HepG2 (cell line): Measurements from ENCODE around the gene NOMO2. TPM values are rescaled to one million over a fixed set of nuclear protein-coding genes. Genes with fewer than 3 reads are reported as not detected.

Experiments
- BCL6 ChIP-seq: IDR thresholded peaks from 2 replicates; pipeline ENCODE4 v1.6.1; 2016; ENCODE audit warnings: missing genetic modification reagents, missing compliant biosample characterization
- FOXA3 ChIP-seq: IDR thresholded peaks from 2 replicates; pipeline ENCODE4 v1.6.1; 2016; ENCODE audit warnings: missing genetic modification reagents, missing compliant biosample characterization
- HDAC2 ChIP-seq: sonication (generic); formaldehyde crosslinking; IDR thresholded peaks from 2 replicates; pipeline ENCODE4 v1.4.0; 2020; ENCODE audit warnings: missing genetic modification reagents
- KAT7 ChIP-seq: IDR thresholded peaks from 2 replicates; pipeline ENCODE4 v1.6.1; 2018; ENCODE audit warnings: borderline replicate concordance, missing compliant biosample characterization
- RXRB ChIP-seq: IDR thresholded peaks from 2 replicates; pipeline ENCODE4 v1.6.1; 2016; ENCODE audit warnings: borderline replicate concordance, missing genetic modification reagents, missing compliant biosample characterization
- SOX5 ChIP-seq: IDR thresholded peaks from 2 replicates; pipeline ENCODE4 v1.6.1; 2016; ENCODE audit warnings: borderline replicate concordance
- ZNF788 ChIP-seq: sonication (generic); formaldehyde crosslinking; IDR thresholded peaks from 2 replicates; pipeline ENCODE4 v1.5.0; 2020; ENCODE audit warnings: mild to moderate bottlenecking, missing genetic modification reagents, borderline replicate concordance
- polyA plus RNA-seq, 8 experiments: library from polyadenylated mRNA; depleted of rRNA in 3 of 8; stranded (reverse) in 7 of 8; unstranded in 1 of 8; fragments of >200 nt; fragmentation: Illumina TruSeq in 4 of 8; extraction: Trizol in 4 of 8; gene quantifications; 2 replicates each; pipeline versions ENCODE4 v1.2.1 to v1.2.3, GENCODE V29; 2011 to 2016; ENCODE audit warnings: low read depth in 4 of 8, missing spikeins in 1 of 8, mixed read lengths in 1 of 8; ENCODE audit not compliant: insufficient read depth in 1 of 8
- total RNA-seq, 5 experiments: library from RNA; depleted of rRNA; stranded (reverse); fragments of >200 nt; fragmentation: Illumina TruSeq; extraction: Trizol; gene quantifications; 2 replicates each; pipeline ENCODE4 v1.2.3, GENCODE V29; 2016; ENCODE audit warnings: low read depth in 1 of 5
- TF ChIP-seq, protein P1 (sequence below): IDR thresholded peaks from 2 replicates; pipeline ENCODE4 v1.6.1; 2016; ENCODE audit warnings: missing genetic modification reagents, missing compliant biosample characterization
- TF ChIP-seq, protein P2 (sequence below): sonication (generic); formaldehyde crosslinking; IDR thresholded peaks from 2 replicates; pipeline ENCODE4 v1.5.1; 2020; ENCODE audit warnings: mild to moderate bottlenecking, missing genetic modification reagents, moderate library complexity
- TF ChIP-seq, protein P3 (sequence below): IDR thresholded peaks from 2 replicates; pipeline ENCODE4 v1.6.1; 2016; ENCODE audit warnings: mild to moderate bottlenecking
- TF ChIP-seq, protein P4 (sequence below): sonication (generic); formaldehyde crosslinking; IDR thresholded peaks from 2 replicates; pipeline ENCODE4 v1.8.0; 2023; ENCODE audit warnings: mild to moderate bottlenecking, missing genetic modification reagents
- TF ChIP-seq, protein P5 (sequence below): sonication (generic); formaldehyde crosslinking; IDR thresholded peaks from 2 replicates; pipeline ENCODE4 v1.5.0; 2020; ENCODE audit warnings: mild to moderate bottlenecking, missing genetic modification reagents, borderline replicate concordance

The NOMO2 gene
- total and polyA plus RNA-seq, 2 of the 13 experiments (the other 11 are each of a cell fraction or from before 2014, with no cell fraction given) = 217 to 372 TPM

DNA sequence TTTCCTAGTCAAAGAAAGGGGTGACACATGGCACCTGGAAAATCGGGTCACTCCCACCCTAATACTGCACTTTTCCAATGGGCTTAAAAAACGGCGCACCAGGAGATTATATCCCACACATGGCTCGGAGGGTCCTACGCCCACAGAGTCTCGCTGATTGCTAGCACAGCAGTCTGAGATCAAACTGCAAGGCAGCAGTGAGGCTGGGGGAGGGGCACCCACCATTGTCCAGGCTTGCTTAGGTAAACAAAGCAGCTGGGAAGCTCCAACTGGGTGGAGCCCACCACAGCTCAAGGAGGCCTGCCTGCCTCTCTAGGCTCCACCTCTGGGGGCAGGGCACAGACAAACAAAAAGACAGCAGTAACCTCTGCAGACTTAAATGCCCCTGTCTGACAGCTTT, 46.4 kb upstream of the NOMO2 start (continued):
- TF ChIP-seq, protein P1, sequence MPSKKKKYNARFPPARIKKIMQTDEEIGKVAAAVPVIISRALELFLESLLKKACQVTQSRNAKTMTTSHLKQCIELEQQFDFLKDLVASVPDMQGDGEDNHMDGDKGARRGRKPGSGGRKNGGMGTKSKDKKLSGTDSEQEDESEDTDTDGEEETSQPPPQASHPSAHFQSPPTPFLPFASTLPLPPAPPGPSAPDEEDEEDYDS (CRISPR knock-in tag) = peak; percentile 14; the same call in 1 of the 2 replicates
- TF ChIP-seq FOXA3 (CRISPR knock-in tag) = peak; percentile 90
- TF ChIP-seq RXRB (CRISPR knock-in tag) = 0 out of 2 replicates have a peak, but pooled peaks have one; percentile 14
- peak; percentile 50; the same call in 1 of the 2 replicates for TF ChIP-seq HDAC2
- TF ChIP-seq SOX5 (CRISPR knock-in tag) = peak; percentile 86
- TF ChIP-seq ZNF788 (CRISPR knock-in tag) = peak; percentile 57; the same call in 1 of the 2 replicates
- TF ChIP-seq, protein P2, sequence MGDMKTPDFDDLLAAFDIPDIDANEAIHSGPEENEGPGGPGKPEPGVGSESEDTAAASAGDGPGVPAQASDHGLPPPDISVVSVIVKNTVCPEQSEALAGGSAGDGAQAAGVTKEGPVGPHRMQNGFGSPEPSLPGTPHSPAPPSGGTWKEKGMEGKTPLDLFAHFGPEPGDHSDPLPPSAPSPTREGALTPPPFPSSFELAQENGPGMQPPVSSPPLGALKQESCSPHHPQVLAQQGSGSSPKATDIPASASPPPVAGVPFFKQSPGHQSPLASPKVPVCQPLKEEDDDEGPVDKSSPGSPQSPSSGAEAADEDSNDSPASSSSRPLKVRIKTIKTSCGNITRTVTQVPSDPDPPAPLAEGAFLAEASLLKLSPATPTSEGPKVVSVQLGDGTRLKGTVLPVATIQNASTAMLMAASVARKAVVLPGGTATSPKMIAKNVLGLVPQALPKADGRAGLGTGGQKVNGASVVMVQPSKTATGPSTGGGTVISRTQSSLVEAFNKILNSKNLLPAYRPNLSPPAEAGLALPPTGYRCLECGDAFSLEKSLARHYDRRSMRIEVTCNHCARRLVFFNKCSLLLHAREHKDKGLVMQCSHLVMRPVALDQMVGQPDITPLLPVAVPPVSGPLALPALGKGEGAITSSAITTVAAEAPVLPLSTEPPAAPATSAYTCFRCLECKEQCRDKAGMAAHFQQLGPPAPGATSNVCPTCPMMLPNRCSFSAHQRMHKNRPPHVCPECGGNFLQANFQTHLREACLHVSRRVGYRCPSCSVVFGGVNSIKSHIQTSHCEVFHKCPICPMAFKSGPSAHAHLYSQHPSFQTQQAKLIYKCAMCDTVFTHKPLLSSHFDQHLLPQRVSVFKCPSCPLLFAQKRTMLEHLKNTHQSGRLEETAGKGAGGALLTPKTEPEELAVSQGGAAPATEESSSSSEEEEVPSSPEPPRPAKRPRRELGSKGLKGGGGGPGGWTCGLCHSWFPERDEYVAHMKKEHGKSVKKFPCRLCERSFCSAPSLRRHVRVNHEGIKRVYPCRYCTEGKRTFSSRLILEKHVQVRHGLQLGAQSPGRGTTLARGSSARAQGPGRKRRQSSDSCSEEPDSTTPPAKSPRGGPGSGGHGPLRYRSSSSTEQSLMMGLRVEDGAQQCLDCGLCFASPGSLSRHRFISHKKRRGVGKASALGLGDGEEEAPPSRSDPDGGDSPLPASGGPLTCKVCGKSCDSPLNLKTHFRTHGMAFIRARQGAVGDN = peak; percentile 48
- TF ChIP-seq, protein P3, sequence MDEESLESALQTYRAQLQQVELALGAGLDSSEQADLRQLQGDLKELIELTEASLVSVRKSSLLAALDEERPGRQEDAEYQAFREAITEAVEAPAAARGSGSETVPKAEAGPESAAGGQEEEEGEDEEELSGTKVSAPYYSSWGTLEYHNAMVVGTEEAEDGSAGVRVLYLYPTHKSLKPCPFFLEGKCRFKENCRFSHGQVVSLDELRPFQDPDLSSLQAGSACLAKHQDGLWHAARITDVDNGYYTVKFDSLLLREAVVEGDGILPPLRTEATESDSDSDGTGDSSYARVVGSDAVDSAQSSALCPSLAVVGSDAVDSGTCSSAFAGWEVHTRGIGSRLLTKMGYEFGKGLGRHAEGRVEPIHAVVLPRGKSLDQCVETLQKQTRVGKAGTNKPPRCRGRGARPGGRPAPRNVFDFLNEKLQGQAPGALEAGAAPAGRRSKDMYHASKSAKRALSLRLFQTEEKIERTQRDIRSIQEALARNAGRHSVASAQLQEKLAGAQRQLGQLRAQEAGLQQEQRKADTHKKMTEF (CRISPR knock-in tag) = peak; percentile 79; the same call in 1 of the 2 replicates
- TF ChIP-seq BCL6 (CRISPR knock-in tag) = peak; percentile 29; the same call in 1 of the 2 replicates
- TF ChIP-seq KAT7 (CRISPR knock-in tag) = peak; percentile 53; the same call in 1 of the 2 replicates
- TF ChIP-seq, protein P4, sequence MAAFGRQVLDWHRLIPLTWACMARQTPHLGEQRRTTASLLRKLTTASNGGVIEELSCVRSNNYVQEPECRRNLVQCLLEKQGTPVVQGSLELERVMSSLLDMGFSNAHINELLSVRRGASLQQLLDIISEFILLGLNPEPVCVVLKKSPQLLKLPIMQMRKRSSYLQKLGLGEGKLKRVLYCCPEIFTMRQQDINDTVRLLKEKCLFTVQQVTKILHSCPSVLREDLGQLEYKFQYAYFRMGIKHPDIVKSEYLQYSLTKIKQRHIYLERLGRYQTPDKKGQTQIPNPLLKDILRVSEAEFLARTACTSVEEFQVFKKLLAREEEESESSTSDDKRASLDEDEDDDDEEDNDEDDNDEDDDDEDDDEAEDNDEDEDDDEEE (CRISPR knock-in tag) = 0 out of 2 replicates have a peak, but pooled peaks have one; percentile 9
- TF ChIP-seq, protein P5, sequence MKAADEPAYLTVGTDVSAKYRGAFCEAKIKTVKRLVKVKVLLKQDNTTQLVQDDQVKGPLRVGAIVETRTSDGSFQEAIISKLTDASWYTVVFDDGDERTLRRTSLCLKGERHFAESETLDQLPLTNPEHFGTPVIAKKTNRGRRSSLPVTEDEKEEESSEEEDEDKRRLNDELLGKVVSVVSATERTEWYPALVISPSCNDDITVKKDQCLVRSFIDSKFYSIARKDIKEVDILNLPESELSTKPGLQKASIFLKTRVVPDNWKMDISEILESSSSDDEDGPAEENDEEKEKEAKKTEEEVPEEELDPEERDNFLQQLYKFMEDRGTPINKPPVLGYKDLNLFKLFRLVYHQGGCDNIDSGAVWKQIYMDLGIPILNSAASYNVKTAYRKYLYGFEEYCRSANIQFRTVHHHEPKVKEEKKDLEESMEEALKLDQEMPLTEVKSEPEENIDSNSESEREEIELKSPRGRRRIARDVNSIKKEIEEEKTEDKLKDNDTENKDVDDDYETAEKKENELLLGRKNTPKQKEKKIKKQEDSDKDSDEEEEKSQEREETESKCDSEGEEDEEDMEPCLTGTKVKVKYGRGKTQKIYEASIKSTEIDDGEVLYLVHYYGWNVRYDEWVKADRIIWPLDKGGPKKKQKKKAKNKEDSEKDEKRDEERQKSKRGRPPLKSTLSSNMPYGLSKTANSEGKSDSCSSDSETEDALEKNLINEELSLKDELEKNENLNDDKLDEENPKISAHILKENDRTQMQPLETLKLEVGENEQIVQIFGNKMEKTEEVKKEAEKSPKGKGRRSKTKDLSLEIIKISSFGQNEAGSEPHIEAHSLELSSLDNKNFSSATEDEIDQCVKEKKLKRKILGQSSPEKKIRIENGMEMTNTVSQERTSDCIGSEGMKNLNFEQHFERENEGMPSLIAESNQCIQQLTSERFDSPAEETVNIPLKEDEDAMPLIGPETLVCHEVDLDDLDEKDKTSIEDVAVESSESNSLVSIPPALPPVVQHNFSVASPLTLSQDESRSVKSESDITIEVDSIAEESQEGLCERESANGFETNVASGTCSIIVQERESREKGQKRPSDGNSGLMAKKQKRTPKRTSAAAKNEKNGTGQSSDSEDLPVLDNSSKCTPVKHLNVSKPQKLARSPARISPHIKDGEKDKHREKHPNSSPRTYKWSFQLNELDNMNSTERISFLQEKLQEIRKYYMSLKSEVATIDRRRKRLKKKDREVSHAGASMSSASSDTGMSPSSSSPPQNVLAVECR (CRISPR knock-in tag) = peak; percentile 21; the same call in 1 of the 2 replicates
